HG03571 (cell line): Measurements from ENCODE around the gene HOXC9.

Source experiments
- ATAC-seq: cut with Tn5 transposase; IDR thresholded peaks from one replicate; pipeline ENCODE4 v1.9.1; 2021; ENCODE audit not compliant: unreplicated experiment

Gene HOXC9

DNA sequence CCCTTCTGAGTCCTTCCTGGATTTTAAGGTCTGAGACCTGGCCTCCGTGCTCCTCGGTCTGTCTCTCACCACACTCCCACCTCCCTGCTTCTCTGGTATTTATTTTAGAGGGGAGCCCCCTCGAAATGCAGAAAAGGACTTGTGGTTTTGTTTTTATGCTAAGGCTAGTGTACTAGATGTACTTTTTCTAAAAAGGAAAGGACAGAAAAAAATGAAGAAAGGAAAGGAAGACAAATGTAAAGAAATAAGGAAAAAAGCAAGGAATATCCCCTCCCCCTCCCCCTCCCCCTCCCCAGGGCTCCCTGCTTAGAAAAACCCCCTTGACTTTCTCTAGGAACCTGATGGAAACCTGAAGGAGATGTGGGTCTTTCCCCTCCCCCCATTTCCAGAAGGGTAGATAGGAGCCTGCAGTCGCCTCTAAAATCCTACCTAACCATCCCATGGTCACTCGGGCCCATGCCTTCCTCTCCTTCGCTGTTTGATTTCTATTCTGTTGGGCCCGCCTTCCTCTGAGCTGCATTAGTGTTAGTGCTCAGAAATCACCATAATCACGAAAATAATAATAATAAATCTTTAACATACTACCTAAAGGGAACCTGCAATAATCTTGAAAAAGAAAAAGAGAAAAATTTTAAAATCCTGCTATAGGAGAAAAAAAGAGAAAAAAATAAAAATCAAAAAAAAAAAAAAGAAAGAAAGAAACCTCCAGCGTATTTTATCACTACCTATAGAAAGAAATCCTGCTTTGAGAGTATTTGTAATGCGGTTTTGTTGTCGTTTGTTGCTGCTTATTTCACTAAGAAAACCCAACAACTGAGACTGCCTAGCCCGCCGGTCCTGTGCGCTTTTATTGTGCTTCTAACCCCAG, 11.9 kb downstream of the HOXC9 start:
- no peak for ATAC-seq

DNA sequence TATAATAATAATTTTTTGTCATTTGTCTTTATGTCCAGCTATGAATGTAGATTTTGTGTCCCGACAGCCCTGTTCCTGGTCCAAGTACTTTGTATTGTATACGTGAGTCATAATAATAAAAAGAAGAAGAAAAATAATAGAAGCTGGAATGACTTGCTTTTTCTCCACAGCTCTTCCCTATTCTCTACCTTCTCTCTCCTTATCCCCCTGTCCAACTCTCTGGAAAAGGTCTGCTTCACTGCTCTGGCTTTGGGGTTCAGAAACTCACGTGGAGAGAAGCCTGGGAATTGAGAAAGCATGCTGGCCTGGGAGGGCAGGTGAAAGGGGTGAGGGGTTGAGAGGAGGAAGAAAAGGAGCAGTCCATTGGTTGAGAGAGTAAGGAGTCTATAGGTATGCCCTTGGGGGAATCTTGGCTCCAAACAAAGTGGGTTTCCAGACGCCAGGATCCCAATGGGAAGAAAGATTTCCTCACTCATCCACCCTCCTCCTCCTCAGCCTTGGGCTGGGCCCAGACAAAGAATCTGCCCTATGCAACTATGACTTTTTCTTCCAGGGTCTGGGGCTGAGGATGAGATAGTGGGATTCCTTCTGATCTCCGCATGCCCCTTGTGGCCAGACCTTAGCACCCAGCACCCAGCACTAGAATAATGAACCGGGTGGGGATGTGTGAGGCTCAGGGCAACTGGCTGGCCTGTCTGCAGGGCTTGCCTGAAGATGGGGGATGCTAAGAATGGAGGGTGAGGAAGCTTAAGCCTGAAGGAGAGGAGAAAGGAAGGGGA, 12.9 kb downstream of the HOXC9 start:
- no peak for ATAC-seq

GRCh38 chr12:54014377-54015017, 14.5 kb downstream of the HOXC9 start:
- no peak for ATAC-seq

DNA sequence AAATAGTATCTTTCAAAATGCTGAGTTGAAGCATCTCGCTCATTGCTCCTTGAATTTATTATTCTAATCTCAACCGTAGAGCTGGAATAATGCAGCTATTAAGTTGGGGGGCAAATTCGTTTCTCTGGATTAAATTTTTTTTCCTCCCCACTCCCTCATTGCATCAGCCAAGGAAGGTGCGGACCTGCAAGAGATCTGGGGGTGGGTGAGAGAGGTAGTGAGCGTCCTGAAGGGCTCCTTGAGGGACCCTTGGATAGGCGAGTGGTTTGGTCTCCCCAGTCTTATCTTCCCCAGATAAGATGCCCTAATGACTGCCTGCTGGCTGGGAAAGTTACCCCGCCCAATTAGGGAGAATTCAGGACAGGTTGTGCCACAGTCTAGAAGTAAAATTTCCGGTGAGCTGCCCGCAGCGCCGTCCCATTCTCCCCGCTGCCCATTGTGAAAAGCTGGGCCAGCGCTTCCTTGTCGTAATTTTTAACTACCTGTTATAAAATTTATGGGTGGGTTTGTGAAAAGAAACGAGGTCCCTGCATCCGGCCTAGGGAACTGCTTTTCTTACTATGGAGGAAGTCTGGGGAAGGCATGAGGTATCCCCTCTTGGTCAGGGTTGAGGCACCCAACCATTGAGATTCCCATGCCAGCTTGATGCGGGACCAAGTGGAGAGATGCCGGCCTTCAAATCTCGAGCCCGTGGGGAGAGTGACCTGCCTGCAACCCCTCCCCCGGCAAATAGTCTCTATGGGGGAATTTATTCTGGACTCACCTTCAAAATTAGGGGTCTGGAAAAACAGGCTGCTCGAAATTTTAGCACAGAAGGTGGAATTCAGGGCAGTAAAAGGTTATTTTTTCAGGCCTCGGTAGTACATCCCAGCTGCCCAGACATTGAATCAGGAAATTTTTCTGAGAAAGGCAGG, 15.3 kb downstream of the HOXC9 start:
- no peak for ATAC-seq

GRCh38 chr12:54016051-54016450, 16.1 kb downstream of the HOXC9 start:
- ATAC-seq: no peak

DNA sequence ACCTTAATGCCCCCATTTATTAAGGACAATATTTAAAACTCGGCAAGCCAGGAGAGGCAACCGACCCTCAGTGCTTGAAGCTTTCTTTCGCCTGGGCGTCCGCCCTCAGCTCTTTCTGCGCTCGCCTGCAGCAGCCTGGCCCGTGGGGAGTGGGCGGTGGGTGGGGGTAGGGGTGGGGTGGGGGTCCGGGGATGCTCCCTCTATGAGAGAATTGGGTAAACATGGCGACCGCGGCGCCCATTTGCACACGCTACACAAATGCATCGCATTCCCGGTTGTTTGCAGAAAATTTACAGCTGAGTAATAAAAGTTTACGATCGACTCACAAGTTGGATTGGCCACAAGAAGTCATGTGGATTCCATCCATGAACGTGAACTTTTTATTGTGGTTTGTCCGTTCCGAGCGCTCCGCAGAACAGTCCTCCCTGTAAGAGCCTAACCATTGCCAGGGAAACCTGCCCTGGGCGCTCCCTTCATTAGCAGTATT, 16.6 kb downstream of the HOXC9 start:
- ATAC-seq: no peak

DNA sequence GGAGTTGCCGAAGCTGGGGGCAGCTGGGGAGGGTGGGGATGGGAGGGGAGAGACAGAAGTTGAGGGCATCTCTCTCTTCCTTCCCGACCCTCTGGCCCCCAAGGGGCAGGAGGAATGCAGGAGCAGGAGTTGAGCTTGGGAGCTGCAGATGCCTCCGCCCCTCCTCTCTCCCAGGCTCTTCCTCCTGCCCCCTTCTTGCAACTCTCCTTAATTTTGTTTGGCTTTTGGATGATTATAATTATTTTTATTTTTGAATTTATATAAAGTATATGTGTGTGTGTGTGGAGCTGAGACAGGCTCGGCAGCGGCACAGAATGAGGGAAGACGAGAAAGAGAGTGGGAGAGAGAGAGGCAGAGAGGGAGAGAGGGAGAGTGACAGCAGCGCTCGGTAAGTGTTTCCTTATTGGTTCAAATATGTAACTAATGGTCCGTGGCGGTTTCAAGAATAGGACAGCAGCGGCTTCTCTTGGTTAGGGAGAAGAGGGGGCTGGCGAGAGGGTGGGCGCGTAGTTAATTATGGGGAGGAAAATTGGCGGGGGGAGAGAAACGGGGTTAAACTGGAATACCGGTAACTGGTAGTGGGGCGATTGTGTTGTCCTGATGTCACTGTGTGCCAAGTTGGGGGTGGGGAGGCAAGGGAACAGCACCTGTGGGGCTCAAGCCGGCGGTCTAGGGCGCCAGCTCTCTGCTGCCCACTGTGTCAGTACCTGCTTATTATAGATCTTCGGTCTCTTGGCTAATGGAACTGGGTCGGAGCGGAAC, 17.2 kb downstream of the HOXC9 start:
- ATAC-seq: peak; percentile 11

- ATAC-seq: peak; percentile 81
Measured at GRCh38 chr12:54017878-54018467, 18.0 kb downstream of the HOXC9 start.

GRCh38 chr12:54018468-54018984, 18.6 kb downstream of the HOXC9 start:
- no peak for ATAC-seq

DNA sequence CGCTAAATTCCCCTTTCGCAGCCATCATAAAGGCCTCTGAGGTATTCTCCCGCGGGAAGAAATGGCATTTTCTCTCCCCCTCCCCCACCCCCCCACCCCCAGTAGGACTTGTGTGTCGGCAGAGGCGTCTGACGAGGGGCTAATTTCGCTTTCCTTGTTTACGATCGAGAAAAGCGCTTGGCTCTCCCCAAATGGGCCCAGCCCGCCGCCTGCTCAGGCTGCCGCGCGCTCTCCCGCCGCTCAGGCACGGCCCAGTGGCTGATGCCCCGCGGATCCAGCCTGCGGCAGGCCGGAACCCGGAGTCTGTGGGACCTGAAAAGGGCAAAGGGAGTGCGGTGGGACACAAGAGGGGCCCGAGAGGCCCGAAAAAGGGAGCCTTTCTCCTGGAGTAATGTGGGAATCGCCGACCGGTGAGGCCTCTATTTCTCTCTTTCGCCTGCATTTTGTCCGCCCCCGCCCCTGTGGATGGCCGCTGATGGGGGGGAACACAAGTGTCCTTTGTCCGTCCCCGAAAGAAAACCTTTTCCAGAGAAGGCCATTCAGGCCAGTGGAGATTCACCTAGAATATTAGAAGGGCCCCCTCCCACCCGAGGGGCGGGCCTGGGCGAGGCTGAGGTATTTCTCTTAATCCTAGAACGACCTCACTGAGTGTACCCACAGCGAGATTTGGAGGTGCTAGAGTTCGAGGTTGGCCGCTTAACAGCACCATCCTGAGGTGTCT, 19.3 kb downstream of the HOXC9 start:
- ATAC-seq: no peak

GRCh38 chr12:54019924-54020590, 20.1 kb downstream of the HOXC9 start:
- ATAC-seq: no peak

GRCh38 chr12:54020591-54021405, 20.8 kb downstream of the HOXC9 start:
- no peak for ATAC-seq

DNA sequence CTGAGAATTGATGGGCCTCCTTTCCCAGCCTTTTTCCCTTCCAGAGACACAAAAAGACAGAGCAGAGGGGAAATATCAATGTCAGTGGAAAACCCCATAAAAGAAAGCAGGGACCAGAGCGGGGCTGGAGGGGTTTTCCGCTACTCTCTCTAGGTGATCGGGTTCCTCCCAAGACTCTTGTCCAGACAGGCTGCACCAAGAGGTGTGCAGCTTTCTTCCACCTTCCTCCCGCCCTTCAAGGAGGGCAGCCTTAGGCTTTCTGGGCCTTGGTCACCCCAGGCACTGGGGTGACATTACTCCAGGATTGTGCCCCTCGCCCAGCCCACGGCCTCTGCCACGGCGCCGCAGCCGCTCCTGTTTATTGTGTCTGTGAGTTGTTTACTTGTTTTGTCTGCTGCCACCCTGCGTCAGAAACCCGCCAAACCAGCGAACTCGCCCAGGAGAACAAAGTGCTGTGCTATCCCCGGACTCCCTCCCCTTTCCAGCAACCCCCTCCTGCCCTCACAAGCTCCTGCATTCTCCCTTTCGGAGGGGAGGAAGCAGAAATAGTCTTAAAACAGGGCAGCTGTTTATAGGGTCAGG, 21.6 kb downstream of the HOXC9 start:
- ATAC-seq: no peak

GRCh38 chr12:54022960-54023884, 23.3 kb downstream of the HOXC9 start:
- no peak for ATAC-seq

- ATAC-seq: no peak
Measured at GRCh38 chr12:54024127-54024526, 24.2 kb downstream of the HOXC9 start.
